Endothelial cell of hepatic sinusoid (primary cell): Measurements from ENCODE around the gene ZNF3.

ENCODE experiments used
- in situ Hi-C: cut with HindIII; loops from 2 replicates; pipeline ENCODE4 v1.10.0; 2017; ENCODE audit warnings: low sequenced_read_pairs

Gene ZNF3

GRCh38 chr7:100109521-100110163 lies 28.1 kb upstream of the ZNF3 start:
- in situ Hi-C loops: no loop called here

GRCh38 chr7:100107890-100108289 lies 26.4 kb upstream of the ZNF3 start:
- in situ Hi-C loops: no loop called here

GRCh38 chr7:100107125-100107737 lies 25.7 kb upstream of the ZNF3 start:
- in situ Hi-C loops: no loop called here

GRCh38 chr7:100106633-100107032 lies 25.1 kb upstream of the ZNF3 start:
- in situ Hi-C loops: no loop called here

- in situ Hi-C loops: no loop called here
These were observed 24.0 kb upstream of the ZNF3 start for GRCh38 chr7:100105534-100105933.

- in situ Hi-C loops: no loop called here
These were observed 21.7 kb upstream of the ZNF3 start for GRCh38 chr7:100102950-100103840.

- in situ Hi-C loops: no loop called here
These were observed 19.7 kb upstream of the ZNF3 start, which contains the start of the genes AP4M1 and MCM7 for GRCh38 chr7:100101016-100101862. Gene AP4M1 (plus strand): TSS chr7:100101643. CDS start chr7:100101715, 72 bp downstream. Gene MCM7 (minus strand): TSS chr7:100101397. CDS start chr7:100101294, 103 bp downstream.

- in situ Hi-C loops: no loop called here
These were observed 19.0 kb upstream of the ZNF3 start for GRCh38 chr7:100100420-100101015.

- in situ Hi-C loops: no loop called here
These were observed 17.9 kb upstream of the ZNF3 start for GRCh38 chr7:100099452-100099851.

- in situ Hi-C loops: no loop called here
These were observed 17.4 kb upstream of the ZNF3 start for GRCh38 chr7:100098913-100099312.

GRCh38 chr7:100095704-100096103 lies 14.2 kb upstream of the ZNF3 start:
- in situ Hi-C loops: no loop called here

- in situ Hi-C loops: no loop called here
These were observed 13.8 kb upstream of the ZNF3 start for GRCh38 chr7:100095289-100095688.

GRCh38 chr7:100093925-100094486 lies 12.5 kb upstream of the ZNF3 start:
- in situ Hi-C loops: no loop called here

- in situ Hi-C loops: no loop called here
These were observed 12.0 kb upstream of the ZNF3 start for GRCh38 chr7:100093498-100093897.

GRCh38 chr7:100093054-100093453 lies 11.5 kb upstream of the ZNF3 start:
- in situ Hi-C loops: no loop called here

GRCh38 chr7:100091411-100092181 lies 10.1 kb upstream of the ZNF3 start:
- in situ Hi-C loops: no loop called here

GRCh38 chr7:100090527-100091410 lies 9.2 kb upstream of the ZNF3 start:
- in situ Hi-C loops: no loop called here

- in situ Hi-C loops: no loop called here
These were observed 8.1 kb upstream of the ZNF3 start for GRCh38 chr7:100089458-100090196.
